ENCODE results near the gene MAP3K12. TPM values are rescaled to one million over a fixed set of nuclear protein-coding genes. Genes with fewer than 3 reads are reported as not detected.

The MAP3K12 gene
- total RNA-seq, 2 donors from 2014 or later: 5.5 to 8.1 TPM

- peak overlapping the region; percentile 75 for H3K27ac Mint-ChIP-seq
Measured at GRCh38 chr12:53464685-53465418, 34.4 kb downstream of the MAP3K12 start.

GRCh38 chr12:53463802-53464560 lies 35.3 kb downstream of the MAP3K12 start:
- Mint-ChIP-seq H3K27me3 (ENCODE audit: insufficient read depth) (no peaks in the 10 kb centered on the region), H3K36me3 (ENCODE audit: low read depth) (peaks cover 92% of the 10 kb centered on the region), H3K27ac (no peak overlapping the region), H3K4me1 (peaks cover 80% of the 10 kb centered on the region), H3K4me3 (no peak overlapping the region), H3K9me3 (no peaks in the 10 kb centered on the region)
- Histone ChIP-seq H3K27me3 (ENCODE audit: control insufficient read depth, insufficient read depth, low read length, poor library complexity, severe bottlenecking) (no peaks in the 10 kb centered on the region), H3K4me3 (ENCODE audit: low read length) (peak overlapping the region; percentile 14), H3K9me3 (ENCODE audit: control insufficient read depth, low read length) (no peaks in the 10 kb centered on the region), H3K4me1 (ENCODE audit: control insufficient read depth, insufficient read depth, low read length) (peaks cover 14% of the 10 kb centered on the region), H3K9ac (ENCODE audit: extremely low read depth, low read length, poor library complexity, severe bottlenecking) (no peak overlapping the region), H3K27ac (ENCODE audit: low read depth, low read length) (no peak overlapping the region), H3K36me3 (ENCODE audit: control insufficient read depth, insufficient read depth, low read length) (peaks cover 98% of the 10 kb centered on the region)
- peak; percentile 52 for DNase-seq
- TF ChIP-seq, protein P1, sequence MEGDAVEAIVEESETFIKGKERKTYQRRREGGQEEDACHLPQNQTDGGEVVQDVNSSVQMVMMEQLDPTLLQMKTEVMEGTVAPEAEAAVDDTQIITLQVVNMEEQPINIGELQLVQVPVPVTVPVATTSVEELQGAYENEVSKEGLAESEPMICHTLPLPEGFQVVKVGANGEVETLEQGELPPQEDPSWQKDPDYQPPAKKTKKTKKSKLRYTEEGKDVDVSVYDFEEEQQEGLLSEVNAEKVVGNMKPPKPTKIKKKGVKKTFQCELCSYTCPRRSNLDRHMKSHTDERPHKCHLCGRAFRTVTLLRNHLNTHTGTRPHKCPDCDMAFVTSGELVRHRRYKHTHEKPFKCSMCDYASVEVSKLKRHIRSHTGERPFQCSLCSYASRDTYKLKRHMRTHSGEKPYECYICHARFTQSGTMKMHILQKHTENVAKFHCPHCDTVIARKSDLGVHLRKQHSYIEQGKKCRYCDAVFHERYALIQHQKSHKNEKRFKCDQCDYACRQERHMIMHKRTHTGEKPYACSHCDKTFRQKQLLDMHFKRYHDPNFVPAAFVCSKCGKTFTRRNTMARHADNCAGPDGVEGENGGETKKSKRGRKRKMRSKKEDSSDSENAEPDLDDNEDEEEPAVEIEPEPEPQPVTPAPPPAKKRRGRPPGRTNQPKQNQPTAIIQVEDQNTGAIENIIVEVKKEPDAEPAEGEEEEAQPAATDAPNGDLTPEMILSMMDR (conservative IDR thresholded peaks at IDR 0.05): no peak
- WGBS, 2 experiments (ENCODE audit: insufficient coverage in 1 of 2, insufficient read length in 1 of 2): 79 to 96% methylated on average over 4 to 5 of the region's 5 CpGs

More at GRCh38 chr12:53464685-53465418, 34.4 kb downstream of the MAP3K12 start:
- no peaks in the 10 kb centered on the region for H3K27me3 Mint-ChIP-seq (ENCODE audit: insufficient read depth)
- Histone ChIP-seq H3K27me3 (ENCODE audit: control insufficient read depth, insufficient read depth, low read length, poor library complexity, severe bottlenecking) (no peaks in the 10 kb centered on the region), H3K27ac (ENCODE audit: low read depth, low read length) (peak overlapping the region; percentile 2), H3K4me1 (ENCODE audit: control insufficient read depth, insufficient read depth, low read length) (peaks cover 14% of the 10 kb centered on the region), H3K9me3 (ENCODE audit: control insufficient read depth, low read length) (no peaks in the 10 kb centered on the region), H3K36me3 (ENCODE audit: control insufficient read depth, insufficient read depth, low read length) (peaks cover 98% of the 10 kb centered on the region), H3K4me3 (ENCODE audit: low read length) (no peak overlapping the region), H3K9ac (ENCODE audit: extremely low read depth, low read length, poor library complexity, severe bottlenecking) (no peak overlapping the region)
- DNase-seq: peak; percentile 66
- peak overlapping the region; percentile 33 for H3K4me3 Mint-ChIP-seq
- TF ChIP-seq, protein P1 (conservative IDR thresholded peaks at IDR 0.05): no peak
- H3K4me1 Mint-ChIP-seq: peaks cover 74% of the 10 kb centered on the region
- no peaks in the 10 kb centered on the region for H3K9me3 Mint-ChIP-seq
- WGBS, 2 experiments (ENCODE audit: insufficient coverage in 1 of 2, insufficient read length in 1 of 2): 86 to 92% methylated on average over 1 to 9 of the region's 11 CpGs
- peaks cover 94% of the 10 kb centered on the region for H3K36me3 Mint-ChIP-seq (ENCODE audit: low read depth)

DNA sequence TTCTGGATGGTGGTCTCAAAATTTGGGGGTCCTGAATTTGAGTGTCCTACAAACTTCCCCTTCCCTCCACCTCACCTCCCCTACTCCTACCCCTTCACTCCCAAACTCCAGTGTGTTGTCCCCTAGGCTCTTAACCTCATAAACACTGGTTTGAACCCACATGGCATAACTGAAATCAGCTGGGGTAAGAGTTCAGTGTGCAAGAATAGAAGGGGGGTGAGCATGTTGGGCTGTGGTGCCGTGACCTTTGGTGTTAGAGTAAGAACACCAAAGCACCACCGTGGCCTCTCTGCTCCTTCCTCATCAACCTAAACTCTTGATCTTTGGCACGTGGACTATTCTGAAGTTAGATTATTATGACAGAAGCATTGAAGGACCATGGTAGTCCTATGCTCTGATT lies 36.3 kb downstream of the MAP3K12 start:
- WGBS, 2 experiments (ENCODE audit: insufficient coverage in 1 of 2, insufficient read length in 1 of 2): 93% methylated on average over 3 of the region's 3 CpGs; no CpG with 5 or more reads in 1 of the 2 experiments
- Mint-ChIP-seq H3K36me3 (ENCODE audit: low read depth) (peaks cover 92% of the 10 kb centered on the region), H3K4me3 (no peak overlapping the region), H3K4me1 (peaks cover 79% of the 10 kb centered on the region), H3K9me3 (no peaks in the 10 kb centered on the region), H3K27me3 (ENCODE audit: insufficient read depth) (no peaks in the 10 kb centered on the region), H3K27ac (no peak overlapping the region)
- TF ChIP-seq, protein P1 (conservative IDR thresholded peaks at IDR 0.05): no peak
- peaks cover 98% of the 10 kb centered on the region for H3K36me3 ChIP-seq (ENCODE audit: control insufficient read depth, insufficient read depth, low read length)
- H3K27me3 ChIP-seq (ENCODE audit: control insufficient read depth, insufficient read depth, low read length, poor library complexity, severe bottlenecking): no peaks in the 10 kb centered on the region
- peaks cover 14% of the 10 kb centered on the region for H3K4me1 ChIP-seq (ENCODE audit: control insufficient read depth, insufficient read depth, low read length)
- H3K27ac ChIP-seq (ENCODE audit: low read depth, low read length): no peak overlapping the region
- no peak overlapping the region for H3K9ac ChIP-seq (ENCODE audit: extremely low read depth, low read length, poor library complexity, severe bottlenecking)
- peak; percentile 49 for DNase-seq
- H3K9me3 ChIP-seq (ENCODE audit: control insufficient read depth, low read length): no peaks in the 10 kb centered on the region
- peak overlapping the region; percentile 14 for H3K4me3 ChIP-seq (ENCODE audit: low read length)
